NCI-H1417 (cell line): ENCODE results near the gene GAS1.
A peak's percentile ranks its signal among the peaks of the same experiment; 100 is the strongest.

Experiments used
- DNase-seq, 3 experiments: peaks; one replicate each; lab custom pipeline; 2025; lab: John Stamatoyannopoulos, UW

GAS1 gene

DNA sequence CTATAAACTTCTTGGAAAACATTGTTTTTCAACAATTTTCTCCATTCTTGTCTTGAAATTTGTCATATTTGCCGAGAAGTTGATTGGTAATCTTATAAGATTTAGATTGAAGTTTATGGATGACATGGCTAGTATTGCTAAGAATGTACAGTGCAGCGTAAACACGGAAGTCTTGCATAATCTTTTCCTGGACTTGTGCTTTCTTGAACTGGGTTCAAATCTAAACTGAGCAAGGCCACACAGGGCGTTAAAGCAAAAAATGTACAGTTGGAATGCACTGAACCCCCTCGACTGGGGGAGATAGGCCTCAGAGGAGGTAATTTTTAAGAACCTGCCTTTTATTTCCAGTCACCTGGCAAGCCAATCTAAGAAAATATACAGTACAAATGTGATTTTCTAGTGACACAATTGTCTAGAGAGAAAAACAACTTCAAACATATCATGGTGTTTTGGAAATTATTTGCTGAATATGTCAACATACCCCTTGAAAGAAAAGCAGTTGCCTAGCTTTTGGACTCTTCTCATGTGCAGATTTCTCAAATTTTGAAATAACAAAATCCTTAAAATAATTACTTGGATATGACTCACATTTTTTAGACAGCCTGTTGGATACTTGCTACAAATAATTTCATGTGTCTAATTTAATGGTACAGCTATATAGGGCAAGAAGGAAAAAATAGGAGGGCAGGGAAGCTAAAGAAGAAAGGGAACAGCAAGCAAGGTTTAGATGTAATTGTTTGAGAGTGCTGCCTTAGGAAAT is 18.5 kb upstream of the GAS1 start:
- no peak for DNase-seq

DNA sequence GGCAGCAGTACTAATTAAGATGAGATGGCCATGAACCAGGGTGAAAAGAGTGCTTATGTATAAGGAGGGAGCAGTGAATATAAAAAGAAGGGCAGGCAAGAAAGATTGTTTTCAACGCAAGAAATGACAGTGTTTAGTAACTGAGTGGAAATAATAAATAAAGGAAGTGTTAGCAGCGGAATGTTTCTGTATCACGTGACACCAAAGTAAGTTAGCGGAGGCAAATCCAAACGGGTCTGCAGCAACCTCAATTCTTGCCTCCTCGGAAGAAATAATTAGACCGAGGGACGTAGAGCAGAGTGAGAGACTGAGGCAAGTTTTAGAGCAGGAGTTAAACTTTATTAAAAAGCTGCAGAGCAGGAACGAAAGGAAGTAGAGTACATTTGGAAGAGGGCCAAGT is 15.4 kb upstream of the GAS1 start:
- no peak for DNase-seq

DNA sequence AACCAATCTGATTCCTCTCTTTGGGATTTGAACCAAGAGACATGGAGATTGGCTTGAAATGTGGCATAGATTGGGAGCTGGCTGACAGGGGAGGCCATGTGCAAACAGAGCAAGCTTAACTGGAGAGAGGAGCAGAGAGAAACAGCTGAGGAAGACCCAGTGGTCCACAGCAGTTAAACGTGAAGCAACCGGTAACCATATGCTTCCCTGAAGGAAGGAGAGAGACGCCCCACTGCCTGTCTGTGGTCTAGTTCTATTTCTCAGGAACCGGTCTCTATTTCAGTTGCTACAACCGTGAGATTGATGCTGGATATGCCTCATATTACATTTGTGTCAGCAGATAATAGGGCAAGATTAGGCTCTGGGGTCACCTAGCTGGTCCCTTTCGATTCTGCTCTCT is 13.6 kb upstream of the GAS1 start:
- DNase-seq = no peak

DNA sequence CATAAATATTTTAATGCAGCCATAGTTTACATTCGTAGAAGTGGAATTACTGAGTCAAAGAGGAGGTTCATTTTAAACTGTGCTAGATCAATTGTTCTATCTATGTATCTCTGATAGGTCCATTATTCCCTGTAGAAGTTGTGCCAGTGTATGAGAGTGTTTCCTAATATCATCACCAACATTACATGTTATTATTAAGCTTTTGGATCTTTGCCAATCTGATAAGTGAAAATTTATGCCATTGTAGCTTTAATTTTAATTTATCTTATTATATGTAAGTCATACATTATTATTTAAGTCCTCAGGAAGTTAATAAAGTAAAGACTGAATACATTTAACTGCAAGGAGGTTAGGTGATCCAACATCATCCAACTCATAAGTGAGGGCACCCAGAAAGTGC is 10.9 kb upstream of the GAS1 start:
- no peak for DNase-seq

DNA sequence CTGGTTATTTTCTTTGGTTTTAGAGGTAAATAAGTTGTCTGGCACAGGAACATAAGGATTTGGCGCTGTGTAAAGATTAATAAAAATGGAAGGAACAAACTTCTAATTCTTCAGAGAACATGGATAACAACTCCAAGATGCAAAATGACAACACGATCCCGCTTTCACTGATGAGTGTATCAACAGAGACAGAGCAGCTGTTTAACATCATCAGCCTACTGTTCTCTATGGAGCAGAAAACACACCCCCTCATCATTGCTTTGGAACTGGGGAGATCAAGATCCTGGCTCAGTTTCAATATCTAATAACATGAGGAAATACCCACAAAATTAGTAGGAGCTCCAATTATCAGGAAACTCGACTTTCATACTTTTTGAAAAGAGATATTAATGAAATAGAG is 8.3 kb upstream of the GAS1 start:
- DNase-seq = no peak

- no peak for DNase-seq
Measured at GRCh38 chr9:86955042-86955441, 7.7 kb upstream of the GAS1 start.

GRCh38 chr9:86953181-86953580 is 5.9 kb upstream of the GAS1 start:
- no peak for DNase-seq

DNA sequence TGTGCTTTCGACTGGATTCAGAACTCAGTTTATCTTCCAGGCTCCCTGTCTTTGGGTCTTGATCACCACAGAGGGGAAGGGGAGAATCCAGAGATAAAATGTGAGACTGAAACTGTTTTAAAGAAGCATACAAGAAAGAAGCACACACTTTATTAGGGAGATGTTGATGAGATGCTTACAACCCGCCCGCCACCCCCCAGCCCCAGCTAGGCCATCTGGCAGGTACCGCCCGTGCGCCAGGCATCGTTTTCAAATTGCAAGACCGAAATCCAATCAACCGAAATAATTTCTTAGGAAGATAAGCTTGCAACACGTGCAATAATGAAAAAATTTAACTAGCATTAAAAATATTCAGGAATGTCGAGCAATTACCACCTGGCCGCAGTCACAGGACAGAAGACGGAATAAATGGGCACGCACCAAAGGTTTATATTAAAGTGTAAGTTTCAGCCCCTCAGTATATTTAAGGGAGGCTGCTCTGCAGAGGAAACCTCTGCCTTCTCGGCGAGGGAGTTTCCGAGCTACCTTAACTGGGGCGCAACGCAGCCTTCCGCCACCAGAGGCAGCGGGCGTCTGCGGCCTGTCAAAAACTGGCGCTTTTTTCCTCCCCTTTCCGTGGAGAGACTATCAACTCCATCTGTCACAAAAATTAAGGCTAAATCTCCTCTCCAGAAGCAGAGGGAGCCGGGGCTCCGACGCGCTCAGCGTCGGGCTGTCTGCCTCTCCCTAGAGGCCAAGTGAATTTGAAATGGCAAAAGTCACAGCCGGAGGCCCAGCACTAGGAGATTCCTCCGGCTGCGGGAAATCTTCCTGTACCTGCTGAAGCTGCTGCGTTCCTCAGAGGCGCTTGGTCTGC is 996 bp upstream of the GAS1 start:
- DNase-seq = peak in 2 of 3 experiments; percentile 20 to 50

- DNase-seq = peak in 2 of 3 experiments; percentile 73 to 76
Measured at GRCh38 chr9:86946201-86947145, 833 bp downstream of the GAS1 start.

DNA sequence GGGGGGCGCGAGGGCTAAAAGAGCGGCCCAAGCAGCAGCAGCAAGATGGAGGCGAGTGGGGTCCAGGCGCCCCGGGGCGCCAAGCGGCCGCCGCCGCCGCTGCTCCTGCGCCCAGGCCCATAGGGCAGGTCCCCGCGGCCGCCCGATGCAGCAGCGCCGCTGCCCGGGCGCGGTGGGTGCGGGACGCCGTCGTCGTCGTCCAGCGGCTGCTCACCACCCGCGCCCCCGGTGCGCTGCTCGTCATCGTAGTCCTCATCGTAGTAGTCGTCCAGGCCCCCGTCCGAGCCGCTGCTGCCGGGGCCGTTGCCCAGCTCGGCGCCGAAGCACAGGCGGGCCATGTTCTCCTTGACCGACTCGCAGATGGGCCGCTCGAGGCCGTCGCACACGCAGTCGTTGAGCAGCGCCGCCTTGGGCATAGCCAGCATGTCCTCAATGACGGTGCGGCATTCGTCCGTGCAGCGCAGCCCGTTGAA is 1.5 kb downstream of the GAS1 start:
- DNase-seq = no peak

DNA sequence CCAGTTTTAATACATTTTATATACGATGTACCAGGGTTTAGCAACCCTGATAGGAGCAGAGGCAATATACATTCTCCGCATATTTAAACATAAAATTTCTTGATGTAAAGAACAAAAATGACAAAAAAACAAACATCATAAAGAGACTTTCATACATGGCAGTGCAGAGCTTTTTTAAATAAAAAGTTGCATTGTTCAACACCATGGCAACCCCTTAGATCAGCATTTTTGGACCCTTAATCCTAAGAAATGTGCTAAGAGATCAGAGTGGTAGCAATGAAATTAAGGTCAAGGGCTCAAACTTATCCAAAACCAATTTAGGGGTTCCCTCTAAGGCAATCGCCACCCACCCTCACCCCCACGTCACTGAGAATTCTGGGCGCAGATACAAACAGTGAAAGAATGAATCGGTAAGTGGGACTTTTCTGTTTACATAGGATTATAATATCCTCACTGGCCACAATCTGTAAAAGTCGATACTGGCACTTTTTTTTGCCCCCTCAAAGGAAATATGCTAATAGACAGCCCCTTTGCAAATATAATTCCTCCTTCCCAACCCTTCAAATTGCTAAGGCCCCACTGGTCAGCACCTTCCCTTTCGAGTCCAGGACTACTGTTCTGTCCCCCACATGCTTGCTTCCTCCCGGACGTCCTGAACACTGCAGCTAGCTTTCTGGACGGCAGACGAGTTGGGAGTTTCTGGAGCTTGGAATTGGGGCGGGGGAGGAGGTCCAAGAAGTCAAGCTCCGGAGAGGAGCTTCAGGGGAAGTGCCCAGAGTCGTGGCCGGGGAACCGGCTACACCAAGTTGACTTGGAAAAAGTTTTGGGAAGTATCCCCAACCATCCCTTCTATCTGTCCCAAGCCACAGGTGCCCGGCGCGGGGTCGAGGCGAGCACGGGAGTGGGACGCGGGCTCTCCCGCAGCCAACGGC is 2.2 kb downstream of the GAS1 start:
- no peak for DNase-seq

DNA sequence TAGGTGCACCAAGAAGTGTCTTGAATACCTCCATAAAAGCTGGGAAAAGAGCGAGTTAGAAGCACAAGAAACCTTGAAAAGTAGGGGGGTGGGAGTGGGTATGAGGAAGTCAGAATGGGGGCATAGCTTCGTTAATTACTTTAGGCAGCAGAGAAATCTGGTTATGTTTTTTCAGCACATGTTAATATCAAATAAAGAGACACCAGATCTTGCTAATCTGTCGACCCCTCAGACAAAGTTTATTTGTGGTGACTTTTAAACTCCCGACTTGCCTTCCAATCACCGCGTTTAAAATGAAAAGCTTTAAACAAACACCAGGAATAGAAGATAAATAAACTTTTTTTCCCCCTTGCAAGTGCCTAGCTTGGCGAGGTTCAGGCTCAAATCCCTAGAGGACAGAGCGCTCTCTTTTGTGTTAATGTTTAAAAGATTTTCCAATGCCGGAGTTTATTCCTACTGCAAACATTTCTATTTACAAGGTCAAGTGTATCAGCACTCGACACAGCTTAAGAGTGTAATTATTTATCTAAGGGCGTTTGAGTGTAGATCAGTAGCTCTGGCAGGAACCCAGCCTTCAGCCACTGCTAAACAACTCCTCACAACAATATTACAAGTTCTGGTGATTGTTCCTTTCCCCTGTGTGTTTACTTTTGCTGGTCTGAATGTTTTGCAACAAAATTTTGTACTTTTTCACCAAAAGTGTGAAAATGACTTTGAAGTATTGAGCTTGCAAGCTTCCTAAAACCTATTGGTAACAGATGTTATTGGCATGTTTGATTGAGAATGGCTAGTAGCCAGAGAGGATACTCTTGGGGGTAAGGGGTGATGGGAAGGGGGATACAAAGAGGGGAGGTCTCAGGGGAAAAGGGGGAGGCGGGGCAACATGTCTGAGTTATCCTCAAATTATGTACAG is 3.8 kb downstream of the GAS1 start:
- peak in 1 of 3 experiments; percentile 24 for DNase-seq

DNA sequence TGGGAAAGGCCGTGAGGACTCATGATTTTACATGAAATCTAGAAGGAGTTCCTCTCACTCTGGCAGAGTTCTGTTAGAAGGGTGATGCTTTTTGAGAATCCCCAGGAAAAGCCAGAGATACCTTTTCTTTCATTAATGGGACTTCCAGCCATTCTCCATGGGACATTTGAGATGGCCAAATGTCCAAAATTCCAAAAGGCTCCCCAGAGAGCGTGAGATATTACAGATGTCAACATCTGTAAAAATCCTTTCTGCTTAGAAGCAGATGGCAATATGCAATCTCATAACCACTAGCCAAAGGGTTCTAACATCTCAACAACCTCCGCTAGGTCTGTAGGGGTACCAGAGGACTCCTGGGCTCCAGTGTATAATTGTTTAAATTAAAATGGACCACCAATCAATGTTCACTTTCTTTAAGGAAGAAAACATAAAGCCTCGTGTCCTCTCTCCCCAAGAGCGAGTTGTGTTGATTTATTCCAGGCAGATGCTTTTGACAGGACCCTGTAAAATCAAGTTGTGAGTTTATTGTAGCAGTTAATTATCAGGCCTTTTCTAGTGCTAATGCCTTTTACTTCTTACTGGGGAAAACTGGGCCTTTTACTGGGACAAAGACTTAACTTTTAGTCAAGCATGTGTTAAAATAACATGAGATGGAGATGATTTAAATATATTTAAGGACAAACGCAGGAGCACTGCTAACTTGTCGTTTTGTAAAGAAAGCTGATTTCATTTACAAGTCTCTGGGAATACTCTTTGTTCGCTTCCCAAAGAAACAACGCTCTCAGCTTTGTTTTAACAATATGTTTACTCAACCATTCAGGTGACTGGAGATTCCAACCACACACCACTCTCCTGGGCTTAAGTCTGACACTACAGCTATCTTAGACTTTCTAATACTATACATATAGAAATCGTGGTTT is 4.8 kb downstream of the GAS1 start:
- DNase-seq = no peak

DNA sequence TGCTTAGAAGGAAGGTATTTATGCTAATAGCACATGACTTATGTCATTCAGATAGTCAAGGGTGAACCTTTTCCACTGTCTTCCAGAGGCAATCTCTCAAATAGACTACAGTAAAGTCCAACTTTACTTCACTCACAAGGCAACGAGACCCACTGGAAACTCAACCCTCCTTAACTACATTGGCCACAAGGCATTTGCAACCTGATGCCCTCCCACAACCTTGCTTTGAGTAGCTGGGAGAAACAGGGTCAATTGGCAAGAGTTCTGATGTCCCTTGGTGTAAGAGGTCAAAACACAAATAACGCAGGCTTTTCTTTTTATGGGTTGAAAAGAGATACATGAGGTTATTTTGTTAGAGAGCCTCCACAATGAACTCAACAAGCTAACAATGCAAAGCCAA is 6.1 kb downstream of the GAS1 start:
- DNase-seq = no peak

DNA sequence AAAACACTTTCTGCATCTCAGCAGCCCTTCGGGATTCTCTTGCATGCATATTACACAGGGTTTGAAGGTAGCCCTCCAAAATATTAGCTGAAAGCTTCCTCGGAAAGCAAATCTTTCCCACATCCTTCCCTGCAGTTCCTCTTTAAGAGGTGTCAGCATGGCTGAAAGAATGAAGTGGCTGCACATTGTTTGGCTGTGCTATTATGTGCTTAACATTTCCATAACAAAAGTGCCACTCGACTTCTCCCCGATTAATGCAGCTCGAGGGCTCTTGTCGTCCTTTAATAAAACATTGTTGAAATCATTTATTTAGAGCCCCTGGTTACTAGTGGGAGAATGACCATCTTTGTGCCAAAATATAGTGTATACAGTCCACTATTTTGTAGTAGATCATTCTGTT is 6.5 kb downstream of the GAS1 start:
- DNase-seq = peak in 2 of 3 experiments; percentile 13 to 75

DNA sequence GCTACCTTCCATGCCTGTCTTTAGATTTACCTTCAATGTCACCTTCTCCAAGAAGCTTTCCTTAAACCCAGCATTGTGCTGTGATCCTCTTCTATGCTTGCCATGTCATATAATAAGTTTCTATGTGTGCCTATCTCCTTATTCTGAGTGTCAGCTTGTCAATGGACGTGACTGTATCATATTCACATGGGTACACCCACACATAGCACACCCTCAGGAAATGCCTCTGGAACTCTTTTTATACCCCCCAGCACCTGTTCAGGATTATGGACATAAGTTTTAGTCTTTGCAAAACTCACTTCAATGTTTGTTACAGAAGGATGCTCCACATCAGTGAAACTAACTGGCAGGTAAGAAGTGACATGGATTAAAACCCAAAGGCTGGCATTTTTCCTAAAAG is 7.4 kb downstream of the GAS1 start:
- no peak for DNase-seq

DNA sequence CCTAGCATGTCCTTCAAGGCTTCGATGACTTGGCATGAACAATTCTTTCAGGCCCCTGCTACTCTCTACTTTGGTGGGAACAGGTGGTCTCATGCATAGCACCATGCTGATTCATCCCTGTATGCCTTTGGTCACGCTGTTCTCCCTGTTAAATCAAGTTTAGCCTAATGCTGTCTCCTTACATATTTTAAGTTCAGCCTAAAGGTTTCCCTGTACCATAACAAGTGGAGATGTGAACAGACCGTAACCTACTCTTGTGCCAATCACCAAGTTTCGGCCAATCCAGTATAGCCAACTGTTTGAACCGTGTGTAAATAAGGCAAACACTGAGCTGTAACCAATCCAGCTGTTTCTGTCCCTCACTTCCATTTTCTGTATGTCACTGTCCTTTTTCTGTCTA is 8.0 kb downstream of the GAS1 start:
- no peak for DNase-seq

DNA sequence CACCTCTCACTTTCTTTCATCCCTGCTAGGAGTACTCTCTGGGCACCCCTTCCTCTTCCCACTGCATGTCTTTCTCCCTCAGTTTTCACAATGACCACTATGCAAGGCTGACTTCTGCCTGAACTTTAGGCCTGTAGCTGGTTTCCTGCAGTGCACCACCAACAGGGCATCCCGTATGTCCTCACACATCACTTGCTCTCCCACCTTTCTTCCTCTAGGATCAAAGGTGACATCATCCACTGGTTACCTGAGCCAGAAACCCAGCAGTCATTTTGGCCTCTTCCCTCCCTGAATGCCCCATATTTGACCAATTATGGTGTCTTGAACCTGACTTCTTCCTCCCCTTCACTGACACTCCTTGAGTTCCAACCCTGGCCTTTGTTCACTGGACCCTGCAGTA is 8.5 kb downstream of the GAS1 start:
- no peak for DNase-seq

GRCh38 chr9:86926145-86926544 is 21.2 kb downstream of the GAS1 start:
- DNase-seq = no peak
